Activated CD4-positive, alpha-beta memory T cell treated with anti-CD3 and anti-CD28 coated beads, Interleukin-2, amount 10 ng/mL, durations not matched to agents 7 days and 5 days (primary cell): ENCODE data around the gene ITPK1. TPM values are rescaled to one million over a fixed set of nuclear protein-coding genes. Genes with fewer than 3 reads are reported as not detected.

Experiments
- CTCF ChIA-PET: fragments of 350-600 bp; sonication (Branson Sonifier 250); formaldehyde crosslinking; loops from one replicate; lab custom pipeline; 2021; ENCODE audit warnings: antibody characterized with exemption, inconsistent platforms; lab: Charles Lee
- POLR2A ChIA-PET: fragments of 350-600 bp; sonication (Branson Sonifier 250); formaldehyde crosslinking; loops from one replicate; lab custom pipeline; 2021; ENCODE audit warnings: antibody characterized with exemption; lab: Charles Lee
- DNase-seq: peaks from one replicate; pipeline ENCODE4 v3.0.0-alpha.2; 2020
- H3K27ac Mint-ChIP-seq: one replicate; pipeline ENCODE4 v1.8.0; 2021; ENCODE audit warnings: mild to moderate bottlenecking, mixed read lengths
- H3K27me3 Mint-ChIP-seq: one replicate; pipeline ENCODE4 v1.8.0; 2021; ENCODE audit warnings: mixed read lengths
- H3K36me3 Mint-ChIP-seq: one replicate; pipeline ENCODE4 v1.8.0; 2021; ENCODE audit warnings: low read depth, mixed read lengths
- H3K4me1 Mint-ChIP-seq: one replicate; pipeline ENCODE4 v1.8.0; 2021; ENCODE audit warnings: mixed read lengths
- H3K4me3 Mint-ChIP-seq: one replicate; pipeline ENCODE4 v1.8.0; 2021; ENCODE audit warnings: mild to moderate bottlenecking, mixed read lengths
- H3K9me3 Mint-ChIP-seq: one replicate; pipeline ENCODE4 v1.8.0; 2021; ENCODE audit warnings: mixed read lengths
- total RNA-seq, 2 experiments: library from RNA; stranded (reverse); gene quantifications; one replicate each; pipeline ENCODE4 v1.2.3, GENCODE V29; 2021

Gene ITPK1
- total RNA-seq, 2 experiments from 2014 or later: 59.3 to 62.3 TPM

- H3K4me1 Mint-ChIP-seq: no peaks in the 10 kb centered on the region
Measured at GRCh38 chr14:92982956-92983355, 132.8 kb downstream of the ITPK1 start.

GRCh38 chr14:92981726-92982125 is 134.0 kb downstream of the ITPK1 start:
- no peaks in the 10 kb centered on the region for H3K4me1 Mint-ChIP-seq
- peaks cover 40% of the 10 kb centered on the region for H3K9me3 Mint-ChIP-seq
- no peak overlapping the region for H3K27ac Mint-ChIP-seq
- H3K4me3 Mint-ChIP-seq: no peak overlapping the region
- DNase-seq: no peak
- no peaks in the 10 kb centered on the region for H3K27me3 Mint-ChIP-seq
- H3K36me3 Mint-ChIP-seq: peaks cover 62% of the 10 kb centered on the region
- ChIA-PET CTCF (no interaction called here), POLR2A (no interaction called here)

More at GRCh38 chr14:92982956-92983355, 132.8 kb downstream of the ITPK1 start:
- H3K36me3 Mint-ChIP-seq: peaks cover 49% of the 10 kb centered on the region
- H3K27ac Mint-ChIP-seq: no peak overlapping the region
- ChIA-PET POLR2A (no interaction called here), CTCF (no interaction called here)
- no peak overlapping the region for H3K4me3 Mint-ChIP-seq
- H3K27me3 Mint-ChIP-seq: no peaks in the 10 kb centered on the region
- peaks cover 28% of the 10 kb centered on the region for H3K9me3 Mint-ChIP-seq
- DNase-seq: no peak

DNA sequence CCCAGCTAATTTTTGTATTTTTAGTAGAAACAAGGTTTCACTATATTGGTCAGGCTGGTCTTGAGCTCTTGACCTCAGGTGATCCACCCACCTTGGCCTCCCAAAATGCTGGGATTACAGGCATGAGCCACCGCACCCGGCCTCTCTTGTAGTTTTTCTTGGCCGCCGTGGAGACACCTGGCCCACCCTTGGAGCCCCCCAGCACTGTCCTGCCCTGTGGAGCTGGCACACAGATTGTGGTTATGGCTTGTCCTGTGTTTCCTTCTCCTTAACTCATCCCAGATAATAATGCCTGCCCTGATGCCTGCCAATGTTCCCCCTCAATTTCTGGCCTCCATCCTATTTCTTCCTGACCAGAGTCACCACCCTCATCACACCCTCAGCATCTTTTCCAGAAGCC is 134.9 kb downstream of the ITPK1 start:
- Mint-ChIP-seq H3K4me1 (no peaks in the 10 kb centered on the region), H3K27ac (no peak overlapping the region), H3K4me3 (no peak overlapping the region), H3K27me3 (no peaks in the 10 kb centered on the region), H3K36me3 (peaks cover 70% of the 10 kb centered on the region), H3K9me3 (peaks cover 49% of the 10 kb centered on the region)
- DNase-seq: no peak
- POLR2A ChIA-PET: no interaction called here
- CTCF ChIA-PET: no interaction called here

DNA sequence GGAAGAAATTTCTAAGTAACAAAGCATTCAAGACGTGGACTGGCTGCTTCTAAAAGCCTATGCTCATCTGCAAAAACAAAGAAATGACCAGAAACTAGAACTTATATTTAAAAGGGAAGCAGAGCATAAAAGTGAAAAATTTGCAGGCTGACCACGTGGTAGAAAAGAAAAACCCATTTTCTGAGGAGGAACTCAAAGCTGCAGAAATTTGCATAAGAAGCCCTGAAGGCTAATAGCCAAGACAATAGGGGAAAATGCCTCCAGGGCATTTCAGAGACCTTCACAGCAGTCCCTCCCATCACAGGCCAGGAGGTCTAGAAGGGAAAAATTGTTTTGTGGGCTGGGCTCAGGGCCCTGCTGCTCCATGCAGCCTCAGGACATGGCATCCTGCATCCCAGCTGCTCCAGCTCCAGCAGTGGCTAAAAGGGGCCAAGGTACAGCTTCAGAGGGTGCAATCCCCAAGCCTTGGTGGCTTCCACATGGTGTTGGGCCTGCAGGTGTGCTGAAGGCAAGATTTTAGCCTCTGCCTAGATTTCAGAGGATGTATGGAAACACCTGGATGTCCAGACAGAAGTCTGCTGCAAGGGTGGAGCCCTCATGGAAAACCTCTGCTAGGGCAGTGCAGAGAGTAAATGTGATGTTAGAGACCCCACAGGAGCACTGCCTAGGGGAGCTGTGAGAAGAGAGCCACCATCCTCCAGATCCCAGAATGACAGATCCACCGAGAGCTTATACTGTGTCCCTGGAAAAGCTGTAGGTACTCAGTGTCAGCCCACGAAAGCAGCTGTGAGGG is 137.3 kb downstream of the ITPK1 start:
- DNase-seq: no peak
- H3K4me1 Mint-ChIP-seq: no peaks in the 10 kb centered on the region
- H3K4me3 Mint-ChIP-seq: no peak overlapping the region
- POLR2A ChIA-PET: no interaction called here
- CTCF ChIA-PET: no interaction called here
- H3K36me3 Mint-ChIP-seq: peaks cover 76% of the 10 kb centered on the region
- H3K27me3 Mint-ChIP-seq: no peaks in the 10 kb centered on the region
- peaks cover 57% of the 10 kb centered on the region for H3K9me3 Mint-ChIP-seq
- H3K27ac Mint-ChIP-seq: no peak overlapping the region

- ChIA-PET CTCF (no interaction called here), POLR2A (no interaction called here)
- peaks cover 53% of the 10 kb centered on the region for H3K9me3 Mint-ChIP-seq
- H3K4me1 Mint-ChIP-seq: no peaks in the 10 kb centered on the region
- peaks cover 70% of the 10 kb centered on the region for H3K36me3 Mint-ChIP-seq
- no peak overlapping the region for H3K4me3 Mint-ChIP-seq
- H3K27me3 Mint-ChIP-seq: no peaks in the 10 kb centered on the region
- no peak for DNase-seq
- no peak overlapping the region for H3K27ac Mint-ChIP-seq
Measured at GRCh38 chr14:92976268-92976667, 139.5 kb downstream of the ITPK1 start.

GRCh38 chr14:92974541-92975345 is 141.0 kb downstream of the ITPK1 start:
- CTCF ChIA-PET: no interaction called here
- Mint-ChIP-seq H3K36me3 (peaks cover 55% of the 10 kb centered on the region), H3K27me3 (no peaks in the 10 kb centered on the region), H3K4me3 (no peak overlapping the region), H3K4me1 (no peaks in the 10 kb centered on the region), H3K27ac (no peak overlapping the region), H3K9me3 (peaks cover 45% of the 10 kb centered on the region)
- POLR2A ChIA-PET: no interaction called here
- DNase-seq: no peak

DNA sequence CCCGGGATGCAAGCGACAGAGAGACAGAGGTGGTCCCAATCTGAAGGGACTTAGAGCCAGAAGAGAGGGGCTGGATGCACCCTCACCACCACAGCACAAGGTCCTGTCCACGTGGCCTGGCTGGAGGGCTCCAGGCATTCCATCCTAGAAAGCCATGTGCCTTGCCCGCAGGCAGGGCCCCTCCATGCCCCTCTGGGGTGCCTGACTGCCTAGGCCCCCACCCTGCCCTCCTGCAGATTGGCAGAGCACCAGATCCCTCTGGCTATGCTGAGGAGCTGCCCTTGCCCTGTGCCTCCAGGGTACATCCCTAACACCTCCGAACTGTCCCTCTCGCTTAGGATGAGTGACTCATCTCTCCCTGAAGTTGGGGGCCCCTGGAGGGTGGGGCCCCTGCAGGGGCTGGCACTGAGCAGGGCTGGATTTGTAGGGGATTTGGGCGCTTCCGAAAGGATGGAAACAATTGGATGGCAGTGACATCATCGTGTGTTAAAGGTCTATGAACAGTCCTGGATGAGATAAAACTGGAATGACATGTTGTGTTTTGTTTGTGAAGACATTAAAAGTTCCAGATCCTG is 141.8 kb downstream of the ITPK1 start:
- ChIA-PET CTCF (no interaction called here), POLR2A (no interaction called here)
- no peak for DNase-seq
- H3K9me3 Mint-ChIP-seq: peaks cover 37% of the 10 kb centered on the region
- H3K4me1 Mint-ChIP-seq: no peaks in the 10 kb centered on the region
- no peak overlapping the region for H3K4me3 Mint-ChIP-seq
- H3K27ac Mint-ChIP-seq: no peak overlapping the region
- no peaks in the 10 kb centered on the region for H3K27me3 Mint-ChIP-seq
- H3K36me3 Mint-ChIP-seq: peaks cover 46% of the 10 kb centered on the region

GRCh38 chr14:92973261-92973797 is 142.4 kb downstream of the ITPK1 start:
- Mint-ChIP-seq H3K9me3 (peaks cover 34% of the 10 kb centered on the region), H3K36me3 (peaks cover 41% of the 10 kb centered on the region), H3K27me3 (no peaks in the 10 kb centered on the region), H3K4me3 (no peak overlapping the region), H3K27ac (no peak overlapping the region), H3K4me1 (no peaks in the 10 kb centered on the region)
- no peak for DNase-seq
- ChIA-PET CTCF (no interaction called here), POLR2A (no interaction called here)

DNA sequence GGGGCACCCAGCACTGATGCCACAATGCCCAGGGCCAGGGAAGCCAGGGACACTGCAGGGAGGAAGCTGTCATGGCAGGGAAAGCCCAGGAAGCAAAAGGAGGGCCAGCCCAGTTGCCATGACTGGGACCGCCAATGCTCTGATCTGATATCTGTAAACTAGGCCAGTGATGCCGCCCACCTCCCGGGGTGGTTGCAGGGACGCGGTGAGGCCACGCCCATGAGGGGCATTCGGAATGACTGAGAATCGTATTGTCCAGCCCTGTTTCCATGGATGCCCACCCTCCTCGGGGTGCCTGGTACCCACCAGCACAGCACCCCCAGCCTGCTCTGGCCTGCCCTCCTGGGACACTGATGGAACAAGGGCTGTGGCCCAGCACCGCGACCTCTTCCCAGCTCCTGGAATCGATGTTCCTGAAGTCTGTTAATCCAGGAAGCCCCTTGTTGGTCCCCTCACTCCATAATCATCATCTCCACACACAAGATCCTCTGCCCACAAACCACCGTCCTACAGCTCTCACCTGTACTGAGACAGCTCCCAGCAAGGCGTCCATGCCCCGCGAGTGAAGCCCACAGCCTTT is 144.0 kb downstream of the ITPK1 start:
- Mint-ChIP-seq H3K4me1 (no peaks in the 10 kb centered on the region), H3K9me3 (peaks cover 24% of the 10 kb centered on the region), H3K27ac (no peak overlapping the region), H3K27me3 (no peaks in the 10 kb centered on the region), H3K36me3 (peaks cover 28% of the 10 kb centered on the region), H3K4me3 (no peak overlapping the region)
- DNase-seq: no peak
- POLR2A ChIA-PET: no interaction called here
- CTCF ChIA-PET: no interaction called here

GRCh38 chr14:92970271-92970670 is 145.5 kb downstream of the ITPK1 start:
- ChIA-PET CTCF (no interaction called here), POLR2A (no interaction called here)
- Mint-ChIP-seq H3K4me3 (no peak overlapping the region), H3K27me3 (no peaks in the 10 kb centered on the region), H3K9me3 (peaks cover 10% of the 10 kb centered on the region), H3K27ac (no peak overlapping the region), H3K36me3 (peaks cover 19% of the 10 kb centered on the region), H3K4me1 (no peaks in the 10 kb centered on the region)
- no peak for DNase-seq

GRCh38 chr14:92969871-92970270 is 145.9 kb downstream of the ITPK1 start:
- CTCF ChIA-PET: no interaction called here
- Mint-ChIP-seq H3K27me3 (no peaks in the 10 kb centered on the region), H3K4me1 (no peaks in the 10 kb centered on the region), H3K27ac (no peak overlapping the region), H3K36me3 (peaks cover 19% of the 10 kb centered on the region), H3K9me3 (peaks cover 7% of the 10 kb centered on the region), H3K4me3 (no peak overlapping the region)
- no peak for DNase-seq
- POLR2A ChIA-PET: no interaction called here

GRCh38 chr14:92969430-92969829 is 146.3 kb downstream of the ITPK1 start:
- POLR2A ChIA-PET: no interaction called here
- Mint-ChIP-seq H3K27ac (no peak overlapping the region), H3K4me1 (no peaks in the 10 kb centered on the region), H3K27me3 (no peaks in the 10 kb centered on the region), H3K4me3 (no peak overlapping the region), H3K9me3 (peaks cover 7% of the 10 kb centered on the region), H3K36me3 (peaks cover 15% of the 10 kb centered on the region)
- DNase-seq: no peak
- CTCF ChIA-PET: no interaction called here
